Measurements from ENCODE around the gene C5orf15. TPM values are rescaled to one million over a fixed set of nuclear protein-coding genes. Genes with fewer than 3 reads are reported as not detected.

Gene C5orf15
- total RNA-seq, 3 donors from 2014 or later (not counting 1 experiment from before 2014, with no cell fraction given), result 15.2 to 19.9 (median 18.0) TPM

DNA sequence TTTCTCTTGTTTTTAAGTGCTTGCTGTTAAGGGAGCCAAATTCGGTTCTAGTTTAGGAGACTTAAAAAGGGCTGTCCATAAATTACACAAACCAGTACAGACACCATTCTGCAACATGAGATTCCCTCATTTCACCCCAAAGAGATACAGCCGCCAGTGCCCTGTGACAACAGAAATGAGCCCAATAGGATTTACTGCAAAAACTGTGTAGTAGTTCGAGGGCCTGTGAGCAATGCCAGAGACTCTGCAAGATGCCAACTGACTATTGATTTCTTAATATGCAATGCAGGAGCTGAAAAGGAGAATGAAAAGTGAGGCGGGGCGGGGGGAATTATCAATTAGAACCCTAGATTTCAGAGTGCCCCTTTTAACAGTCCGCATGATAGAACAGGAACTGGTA, 5.7 kb upstream of the C5orf15 start:
- no peak overlapping the region for H3K4me3 ChIP-seq (ENCODE audit: low read length)
- Mint-ChIP-seq H3K36me3 (no peaks in the 10 kb centered on the region), H3K27ac (no peak overlapping the region), H3K4me1 (peaks cover 7 to 8% of the 10 kb centered on the region in 2 donors), H3K4me3 (no peak overlapping the region), H3K9me3 (no peaks in the 10 kb centered on the region), H3K27me3 (ENCODE audit: low read depth in 2 of 2) (no peaks in the 10 kb centered on the region)
- peaks cover 35% of the 10 kb centered on the region for H3K36me3 ChIP-seq (ENCODE audit: control insufficient read depth, insufficient read depth, low read length)
- intact Hi-C loops (cut with micrococcal nuclease), result no loop called here
- TF ChIP-seq, protein P1, sequence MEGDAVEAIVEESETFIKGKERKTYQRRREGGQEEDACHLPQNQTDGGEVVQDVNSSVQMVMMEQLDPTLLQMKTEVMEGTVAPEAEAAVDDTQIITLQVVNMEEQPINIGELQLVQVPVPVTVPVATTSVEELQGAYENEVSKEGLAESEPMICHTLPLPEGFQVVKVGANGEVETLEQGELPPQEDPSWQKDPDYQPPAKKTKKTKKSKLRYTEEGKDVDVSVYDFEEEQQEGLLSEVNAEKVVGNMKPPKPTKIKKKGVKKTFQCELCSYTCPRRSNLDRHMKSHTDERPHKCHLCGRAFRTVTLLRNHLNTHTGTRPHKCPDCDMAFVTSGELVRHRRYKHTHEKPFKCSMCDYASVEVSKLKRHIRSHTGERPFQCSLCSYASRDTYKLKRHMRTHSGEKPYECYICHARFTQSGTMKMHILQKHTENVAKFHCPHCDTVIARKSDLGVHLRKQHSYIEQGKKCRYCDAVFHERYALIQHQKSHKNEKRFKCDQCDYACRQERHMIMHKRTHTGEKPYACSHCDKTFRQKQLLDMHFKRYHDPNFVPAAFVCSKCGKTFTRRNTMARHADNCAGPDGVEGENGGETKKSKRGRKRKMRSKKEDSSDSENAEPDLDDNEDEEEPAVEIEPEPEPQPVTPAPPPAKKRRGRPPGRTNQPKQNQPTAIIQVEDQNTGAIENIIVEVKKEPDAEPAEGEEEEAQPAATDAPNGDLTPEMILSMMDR (IDR thresholded peaks at IDR 0.05), result no peak
- WGBS (ENCODE audit: insufficient coverage), result 97% methylated on average over 5 of the region's 6 CpGs
- no peak for DNase-seq
- no peak overlapping the region for H3K27ac ChIP-seq (ENCODE audit: low read length)
- no peaks in the 10 kb centered on the region for H3K9me3 ChIP-seq (ENCODE audit: control insufficient read depth, insufficient read depth, low read length)
- no peaks in the 10 kb centered on the region for H3K27me3 ChIP-seq (ENCODE audit: control insufficient read depth, insufficient read depth, low read length)
- no peak for ATAC-seq
- peaks cover 5% of the 10 kb centered on the region for H3K4me1 ChIP-seq (ENCODE audit: control insufficient read depth, insufficient read depth, low read length)

DNA sequence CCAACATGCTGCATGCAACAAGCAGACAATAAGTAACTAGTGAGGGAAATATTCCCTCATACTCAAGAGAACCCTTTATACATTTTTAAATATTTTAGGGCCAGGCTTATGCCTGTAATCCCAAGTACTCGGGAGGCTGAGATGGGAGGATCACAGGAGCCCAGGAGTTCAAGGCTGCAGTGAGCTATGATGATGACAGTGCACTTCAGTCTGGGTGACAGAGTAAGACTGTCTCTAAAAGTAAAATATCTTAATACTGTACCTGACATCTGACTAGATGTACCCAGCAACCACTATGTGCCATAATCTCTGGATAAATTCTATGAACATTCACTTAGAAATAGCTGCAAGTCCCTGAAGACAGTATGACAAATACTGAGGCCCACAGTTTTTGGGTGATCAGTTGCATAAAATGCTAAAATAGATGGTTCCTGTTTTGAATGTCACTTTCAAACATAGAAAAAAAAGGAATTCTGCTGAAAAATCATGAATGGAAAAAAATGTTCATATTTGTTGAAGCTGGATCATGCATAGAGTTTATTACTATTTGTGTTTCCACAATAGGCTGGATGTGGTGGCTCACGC, 2.0 kb upstream of the C5orf15 start:
- no peaks in the 10 kb centered on the region for H3K36me3 Mint-ChIP-seq
- peaks cover 16% of the 10 kb centered on the region for H3K4me1 ChIP-seq (ENCODE audit: control insufficient read depth, insufficient read depth, low read length)
- no peak for DNase-seq
- H3K4me1 Mint-ChIP-seq, result peaks cover 26% of the 10 kb centered on the region in 2 donors
- ATAC-seq, result no peak
- intact Hi-C loops (cut with micrococcal nuclease), result no loop called here
- H3K4me3 ChIP-seq (ENCODE audit: low read length), result no peak overlapping the region
- TF ChIP-seq, protein P1 (IDR thresholded peaks at IDR 0.05), result no peak
- H3K4me3 Mint-ChIP-seq, result peak overlapping the region; percentile 99
- H3K36me3 ChIP-seq (ENCODE audit: control insufficient read depth, insufficient read depth, low read length), result peaks cover 24% of the 10 kb centered on the region
- no peaks in the 10 kb centered on the region for H3K27me3 ChIP-seq (ENCODE audit: control insufficient read depth, insufficient read depth, low read length)
- peak overlapping the region; percentile 99 for H3K27ac Mint-ChIP-seq
- no peaks in the 10 kb centered on the region for H3K9me3 ChIP-seq (ENCODE audit: control insufficient read depth, insufficient read depth, low read length)
- no peaks in the 10 kb centered on the region for H3K27me3 Mint-ChIP-seq (ENCODE audit: low read depth in 2 of 2)
- 100% methylated on average over 2 of the region's 2 CpGs for WGBS (ENCODE audit: insufficient coverage)
- no peaks in the 10 kb centered on the region for H3K9me3 Mint-ChIP-seq
- H3K27ac ChIP-seq (ENCODE audit: low read length), result peak overlapping the region; percentile 88

DNA sequence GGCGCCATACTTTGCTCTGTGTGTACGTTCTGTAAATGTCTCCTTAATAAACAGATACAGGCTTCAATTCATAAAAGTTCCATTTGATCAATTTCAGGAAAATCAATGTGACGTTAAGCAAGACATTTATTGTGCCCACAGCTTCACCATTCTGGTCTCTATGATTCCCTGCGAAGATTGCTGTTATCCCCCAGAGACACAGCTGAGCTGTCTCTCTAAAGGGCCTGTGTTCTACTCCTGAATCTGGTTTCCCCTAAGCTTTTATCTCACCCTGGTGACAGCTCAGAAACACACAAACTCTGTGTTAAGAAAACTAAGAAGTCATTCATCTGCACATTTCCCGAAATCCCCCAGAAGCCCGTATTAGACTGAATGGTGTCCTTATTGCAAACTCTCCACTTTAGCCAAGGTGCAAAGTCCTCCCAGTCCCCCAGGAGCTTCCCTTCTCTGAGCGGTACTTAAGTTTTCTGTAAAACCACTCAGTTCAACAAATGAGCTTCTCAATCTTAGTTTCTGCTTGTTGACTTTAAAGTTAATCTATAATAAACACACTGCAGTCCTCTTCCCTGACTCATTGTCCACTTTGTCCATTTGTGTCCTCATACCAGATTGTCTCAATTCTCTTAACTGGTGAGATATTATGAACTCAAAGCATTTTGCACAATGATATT, 1.4 kb upstream of the C5orf15 start:
- no peaks in the 10 kb centered on the region for H3K36me3 Mint-ChIP-seq
- H3K9me3 Mint-ChIP-seq, result no peaks in the 10 kb centered on the region
- H3K4me1 Mint-ChIP-seq, result peaks cover 26 to 32% of the 10 kb centered on the region in 2 donors
- H3K4me3 Mint-ChIP-seq, result peak overlapping the region; percentile 99
- peak overlapping the region; percentile 88 for H3K27ac ChIP-seq (ENCODE audit: low read length)
- no peak overlapping the region for H3K4me3 ChIP-seq (ENCODE audit: low read length)
- H3K9me3 ChIP-seq (ENCODE audit: control insufficient read depth, insufficient read depth, low read length), result no peaks in the 10 kb centered on the region
- intact Hi-C loops (cut with micrococcal nuclease), result no loop called here
- TF ChIP-seq, protein P1 (IDR thresholded peaks at IDR 0.05), result no peak
- ATAC-seq (no peak), DNase-seq (no peak)
- peaks cover 19% of the 10 kb centered on the region for H3K36me3 ChIP-seq (ENCODE audit: control insufficient read depth, insufficient read depth, low read length)
- H3K4me1 ChIP-seq (ENCODE audit: control insufficient read depth, insufficient read depth, low read length), result peaks cover 16% of the 10 kb centered on the region
- H3K27ac Mint-ChIP-seq, result peak overlapping the region; percentile 99
- WGBS (ENCODE audit: insufficient coverage), result 79% methylated on average over 7 of the region's 7 CpGs
- H3K27me3 ChIP-seq (ENCODE audit: control insufficient read depth, insufficient read depth, low read length), result no peaks in the 10 kb centered on the region
- no peaks in the 10 kb centered on the region for H3K27me3 Mint-ChIP-seq (ENCODE audit: low read depth in 2 of 2)

Measured in natural killer cell (primary cell).